Esophagus muscularis mucosa (tissue), 4 donors: ENCODE measurements around the gene WWOX. TPM values are rescaled to one million over a fixed set of nuclear protein-coding genes. Genes with fewer than 3 reads are reported as not detected.

Source experiments
- DNase-seq: peaks from one replicate; pipeline ENCODE4 v3.0.0-alpha.2; 2017; ENCODE audit errors: extremely low spot score
- H3K27ac ChIP-seq, 4 donors: fragments of 200-600 bp; sonication (generic); replicated peaks in 1 of 4; 1 replicate in 3 of 4; 2 replicates in 1 of 4; pipeline ENCODE4 v1.5.1; 2016 to 2019; ENCODE audit warnings: mild to moderate bottlenecking in 1 of 4
- H3K27me3 ChIP-seq, 4 donors: fragments of 200-600 bp; sonication (generic); one replicate each; pipeline versions ENCODE4 v1.5.1 to v1.6.0; 2016 to 2019
- H3K36me3 ChIP-seq, 4 donors: fragments of 200-600 bp; sonication (generic); one replicate each; pipeline ENCODE4 v1.5.1; 2016 to 2019
- H3K4me1 ChIP-seq, 4 donors: fragments of 200-600 bp; sonication (generic); one replicate each; pipeline ENCODE4 v1.5.1; 2016 to 2019
- H3K4me3 ChIP-seq, 4 donors: fragments of 200-600 bp; sonication (generic); 1 replicate in 2 of 4; 2 replicates in 2 of 4; pipeline ENCODE4 v1.5.1; 2016 to 2019; ENCODE audit warnings: mild to moderate bottlenecking in 4 of 4, moderate library complexity in 1 of 4
- H3K9me3 ChIP-seq, 4 donors: fragments of 200-600 bp; sonication (generic); 1 replicate in 3 of 4; 2 replicates in 1 of 4; pipeline ENCODE4 v1.5.1; 2016 to 2019
- EP300 ChIP-seq: sonication (generic); formaldehyde crosslinking; IDR thresholded peaks from one replicate; pipeline ENCODE4 v1.6.1; 2017; ENCODE audit warnings: antibody characterized with exemption
- POLR2A ChIP-seq: fragments of 450-650 bp; IDR thresholded peaks from one replicate; pipeline ENCODE4 v1.6.1; 2017; ENCODE audit warnings: antibody characterized with exemption, moderate library complexity, mild to moderate bottlenecking, low read depth
- POLR2AphosphoS5 ChIP-seq, 2 donors: sonication (generic); formaldehyde crosslinking; IDR thresholded peaks; one replicate each; pipeline ENCODE4 v1.6.1; 2017; ENCODE audit warnings: antibody characterized with exemption in 2 of 2
- WGBS: methylation state at CpG from one replicate; pipeline ENCODE4 v1.1.5; 2018; 5-methylcytosine and 5-hydroxymethylcytosine counted together
- intact Hi-C: fragments of 100-400 bp; cut with DNase I; formaldehyde crosslinking; loops from one replicate; pipeline ENCODE4 v1.15.1; 2023
- total RNA-seq, 4 donors: library from RNA; depleted of rRNA; stranded (reverse); fragments of >200 nt; gene quantifications; one replicate each; pipeline versions ENCODE4 v1.1.0 to v1.2.1, GENCODE V29; 2016
- TF ChIP-seq, protein P1 (sequence below), 3 experiments: fragments of 200-600 bp in 2 of 3; fragments of 450-650 bp in 1 of 3; sonication (generic) in 2 of 3; IDR thresholded peaks; one replicate each; pipeline ENCODE4 v1.5.1; 2017 to 2019; ENCODE audit warnings: antibody characterized with exemption in 3 of 3, mild to moderate bottlenecking in 2 of 3, moderate library complexity in 1 of 3

WWOX gene
- total RNA-seq, 4 donors from 2014 or later: 14.4 to 27.8 (median 15.4) TPM

DNA sequence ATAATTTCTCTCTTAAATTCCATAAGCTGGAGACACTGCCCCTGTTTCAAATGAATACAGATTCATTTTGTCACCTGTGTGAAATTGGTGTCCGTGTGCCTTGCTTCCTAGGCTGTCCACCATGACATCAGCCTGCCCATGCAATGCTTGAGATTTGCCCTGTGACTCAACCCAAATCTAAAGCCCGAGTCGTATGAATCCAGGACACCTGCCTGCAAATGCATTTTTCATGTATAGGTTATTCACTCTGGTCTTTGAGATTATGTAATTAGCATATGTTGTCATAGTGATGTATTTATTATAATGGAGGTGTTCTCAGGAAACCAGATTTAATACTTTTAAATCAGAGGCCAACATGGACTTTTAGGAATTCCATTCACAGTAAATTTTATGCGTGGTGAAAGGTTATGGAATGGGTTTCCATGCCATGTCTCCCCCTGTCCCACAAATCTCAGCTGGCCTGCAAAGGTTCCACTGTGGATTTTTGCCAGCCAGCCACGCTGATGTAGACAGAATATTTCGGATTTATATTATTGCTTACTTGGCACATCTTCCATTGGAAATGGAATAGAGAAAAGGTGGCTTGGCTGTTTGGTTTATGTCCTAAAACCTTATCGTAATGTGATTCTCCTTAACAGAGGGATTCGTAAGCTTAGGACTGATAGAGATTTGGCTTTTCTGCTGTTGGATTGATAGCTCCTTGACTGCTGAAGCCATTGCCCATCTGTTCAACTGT lies 551.1 kb downstream of the WWOX start:
- no peak for DNase-seq
- Histone ChIP-seq H3K4me3 (no peak overlapping the region), H3K9me3 (no peaks in the 10 kb centered on the region), H3K27me3 (no peaks in the 10 kb centered on the region), H3K4me1 (peaks cover 6 to 12% (median 10%) of the 10 kb centered on the region in 4 donors), H3K36me3 (no peaks in the 10 kb centered on the region), H3K27ac (no peak overlapping the region)
- WGBS: 83% methylated on average over 8 of the region's 8 CpGs
- TF ChIP-seq EP300 (no peak), POLR2A (no peak), POLR2AphosphoS5 (IDR thresholded peaks at IDR 0.05) (no peak)
- TF ChIP-seq, protein P1, sequence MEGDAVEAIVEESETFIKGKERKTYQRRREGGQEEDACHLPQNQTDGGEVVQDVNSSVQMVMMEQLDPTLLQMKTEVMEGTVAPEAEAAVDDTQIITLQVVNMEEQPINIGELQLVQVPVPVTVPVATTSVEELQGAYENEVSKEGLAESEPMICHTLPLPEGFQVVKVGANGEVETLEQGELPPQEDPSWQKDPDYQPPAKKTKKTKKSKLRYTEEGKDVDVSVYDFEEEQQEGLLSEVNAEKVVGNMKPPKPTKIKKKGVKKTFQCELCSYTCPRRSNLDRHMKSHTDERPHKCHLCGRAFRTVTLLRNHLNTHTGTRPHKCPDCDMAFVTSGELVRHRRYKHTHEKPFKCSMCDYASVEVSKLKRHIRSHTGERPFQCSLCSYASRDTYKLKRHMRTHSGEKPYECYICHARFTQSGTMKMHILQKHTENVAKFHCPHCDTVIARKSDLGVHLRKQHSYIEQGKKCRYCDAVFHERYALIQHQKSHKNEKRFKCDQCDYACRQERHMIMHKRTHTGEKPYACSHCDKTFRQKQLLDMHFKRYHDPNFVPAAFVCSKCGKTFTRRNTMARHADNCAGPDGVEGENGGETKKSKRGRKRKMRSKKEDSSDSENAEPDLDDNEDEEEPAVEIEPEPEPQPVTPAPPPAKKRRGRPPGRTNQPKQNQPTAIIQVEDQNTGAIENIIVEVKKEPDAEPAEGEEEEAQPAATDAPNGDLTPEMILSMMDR (IDR thresholded peaks at IDR 0.05): no peak
- intact Hi-C loops: no loop called here

DNA sequence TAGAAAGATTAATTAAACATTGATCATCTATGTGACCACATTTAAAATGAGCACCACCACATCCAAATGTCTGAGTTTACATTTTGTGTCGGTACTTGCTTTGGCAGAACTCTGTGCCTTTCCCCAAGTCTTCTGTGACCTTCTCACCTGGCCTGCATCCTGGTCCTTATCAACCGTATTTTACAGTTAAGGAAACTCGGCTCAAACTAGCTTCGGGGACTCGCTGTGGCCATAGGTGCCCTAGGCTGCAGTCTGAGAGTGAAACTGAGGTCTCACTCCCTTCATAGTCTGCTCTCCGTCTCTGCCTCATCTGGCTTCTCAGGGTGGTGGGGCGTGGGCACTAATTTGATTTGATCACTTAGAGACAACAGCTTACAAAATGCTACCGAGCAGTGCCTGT lies 555.5 kb downstream of the WWOX start:
- Histone ChIP-seq H3K27me3 (no peaks in the 10 kb centered on the region), H3K27ac (no peak overlapping the region), H3K36me3 (no peaks in the 10 kb centered on the region), H3K9me3 (no peaks in the 10 kb centered on the region), H3K4me1 (no peaks in the 10 kb centered on the region), H3K4me3 (no peak overlapping the region)
- 82% methylated on average over 8 of the region's 8 CpGs for WGBS
- intact Hi-C loops: no loop called here
- DNase-seq: no peak
- TF ChIP-seq, protein P1 (IDR thresholded peaks at IDR 0.05): no peak
- no peak for TF ChIP-seq POLR2AphosphoS5 (IDR thresholded peaks at IDR 0.05)
- no peak for TF ChIP-seq EP300
- TF ChIP-seq POLR2A: no peak

DNA sequence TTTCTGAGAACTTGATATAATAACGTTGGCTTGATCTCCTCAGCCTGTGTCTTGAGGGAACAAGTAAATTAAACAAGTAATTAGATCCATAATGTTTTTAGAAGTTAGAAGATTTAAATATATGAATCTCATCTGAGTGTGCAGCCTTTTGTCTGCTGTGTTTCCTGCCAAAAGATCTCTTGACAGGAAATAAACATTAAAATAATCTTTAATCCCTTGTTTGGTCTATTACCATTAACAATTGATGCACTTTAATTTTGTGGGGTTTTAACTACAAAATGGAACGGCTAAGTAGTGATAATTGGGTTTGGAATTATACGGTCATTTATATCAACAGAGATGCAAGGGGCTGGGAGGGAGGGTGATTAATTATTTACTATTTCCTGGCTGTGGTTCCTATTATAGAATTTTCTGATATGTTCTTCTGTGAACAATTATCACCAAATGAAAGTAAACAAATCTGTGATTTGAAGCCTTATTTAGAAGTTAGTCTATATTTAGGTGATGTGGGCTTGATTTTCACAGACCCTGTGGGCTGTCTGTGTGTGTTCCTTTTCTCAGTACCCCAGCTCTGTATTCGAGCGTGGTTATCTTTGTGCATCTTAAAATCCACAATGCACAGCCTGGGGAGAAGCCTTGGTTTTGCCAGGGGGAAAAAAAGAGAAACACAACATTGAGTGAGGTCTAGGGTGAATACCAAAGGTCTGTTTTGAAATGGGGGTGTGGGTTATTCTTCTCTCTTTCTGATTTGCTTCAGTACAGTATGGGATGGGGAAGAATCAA lies 556.1 kb downstream of the WWOX start:
- Histone ChIP-seq H3K4me3 (no peak overlapping the region), H3K9me3 (no peaks in the 10 kb centered on the region), H3K27ac (no peak overlapping the region), H3K27me3 (no peaks in the 10 kb centered on the region), H3K36me3 (no peaks in the 10 kb centered on the region), H3K4me1 (no peaks in the 10 kb centered on the region)
- WGBS: 70% methylated on average over 5 of the region's 5 CpGs
- TF ChIP-seq EP300 (no peak), POLR2A (no peak), POLR2AphosphoS5 (IDR thresholded peaks at IDR 0.05) (no peak)
- TF ChIP-seq, protein P1 (IDR thresholded peaks at IDR 0.05): no peak
- no peak for DNase-seq
- intact Hi-C loops: no loop called here

DNA sequence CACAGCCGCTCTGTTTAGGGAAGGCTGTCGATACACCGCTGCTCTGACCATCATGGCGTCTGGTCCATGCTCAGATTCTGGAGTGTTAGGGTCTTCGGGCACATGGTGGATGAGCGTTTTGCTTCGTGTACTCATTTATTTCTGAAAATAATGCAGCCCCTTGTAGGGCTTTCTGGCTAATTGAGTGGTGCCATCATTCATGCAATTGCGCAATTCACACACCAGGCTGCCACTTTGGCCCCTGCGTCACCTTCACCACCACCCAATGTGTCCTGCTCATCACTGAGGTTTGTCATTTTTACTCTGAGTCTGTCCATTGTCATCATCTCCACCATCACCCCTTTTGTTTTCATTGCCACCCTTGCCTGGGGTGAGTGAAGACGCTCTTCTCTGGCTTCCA lies 557.4 kb downstream of the WWOX start:
- no peak for DNase-seq
- intact Hi-C loops: no loop called here
- no peaks in the 10 kb centered on the region for H3K4me1 ChIP-seq
- no peak overlapping the region for H3K4me3 ChIP-seq
- no peak overlapping the region for H3K27ac ChIP-seq
- no peaks in the 10 kb centered on the region for H3K36me3 ChIP-seq
- no peaks in the 10 kb centered on the region for H3K9me3 ChIP-seq
- H3K27me3 ChIP-seq: no peaks in the 10 kb centered on the region
- TF ChIP-seq, protein P1 (IDR thresholded peaks at IDR 0.05): no peak
- TF ChIP-seq EP300 (no peak), POLR2A (no peak), POLR2AphosphoS5 (IDR thresholded peaks at IDR 0.05) (no peak)
- WGBS: 89% methylated on average over 10 of the region's 10 CpGs
